Peyer's patch (tissue), 4 donors: ENCODE results near the gene VSTM2L. TPM values are rescaled to one million over a fixed set of nuclear protein-coding genes. Genes with fewer than 3 reads are reported as not detected.
"Not testable (repeated sequence)": the region's sequence is repeated elsewhere in the genome, so short reads cannot be mapped to it uniquely, and the experiment has no call there.

ENCODE experiments used
- DNase-seq, 3 donors: peaks; one replicate each; pipeline ENCODE4 v3.0.0-alpha.2; 2017 to 2019
- H3K27ac ChIP-seq, 4 donors: fragments of 200-600 bp; sonication (generic); one replicate each; pipeline ENCODE4 v1.5.1; 2016 to 2019
- H3K27me3 ChIP-seq, 2 donors: fragments of 200-600 bp; sonication (generic); one replicate each; pipeline ENCODE4 v1.5.1; 2019
- H3K36me3 ChIP-seq, 3 donors: fragments of 200-600 bp; sonication (generic); one replicate each; pipeline ENCODE4 v1.5.1; 2016 to 2019
- H3K4me1 ChIP-seq, 4 donors: fragments of 200-600 bp; sonication (generic); one replicate each; pipeline ENCODE4 v1.5.1; 2016 to 2019
- H3K4me3 ChIP-seq, 4 donors: fragments of 200-600 bp; sonication (generic); 1 replicate in 3 of 4; 2 replicates in 1 of 4; pipeline ENCODE4 v1.5.1; 2016 to 2019; ENCODE audit warnings: mild to moderate bottlenecking in 1 of 4
- H3K9me3 ChIP-seq, 4 donors: fragments of 200-600 bp; sonication (generic); one replicate each; pipeline ENCODE4 v1.5.1; 2016 to 2019; ENCODE audit warnings: mild to moderate bottlenecking in 1 of 4
- POLR2A ChIP-seq, 2 donors: fragments of 450-650 bp; IDR thresholded peaks; one replicate each; pipeline ENCODE4 v1.5.1; 2017; ENCODE audit warnings: antibody characterized with exemption in 2 of 2, mild to moderate bottlenecking in 2 of 2, moderate library complexity in 2 of 2
- total RNA-seq, 4 donors: library from RNA; depleted of rRNA; stranded (reverse); fragments of >200 nt; gene quantifications; one replicate each; pipeline ENCODE4 v1.1.0, GENCODE V29; 2016
- TF ChIP-seq, protein P1 (sequence below), 6 experiments: fragments of 450-650 bp in 4 of 6; fragments of 200-600 bp in 2 of 6; sonication (generic) in 1 of 6; IDR thresholded peaks; one replicate each; pipeline ENCODE4 v1.5.1; 2017 to 2019; ENCODE audit warnings: antibody characterized with exemption in 6 of 6, mild to moderate bottlenecking in 3 of 6, moderate library complexity in 1 of 6

VSTM2L gene
- total RNA-seq, 4 donors from 2014 or later = 0.57 to 3.7 (median 0.80) TPM; not detected in 1

DNA sequence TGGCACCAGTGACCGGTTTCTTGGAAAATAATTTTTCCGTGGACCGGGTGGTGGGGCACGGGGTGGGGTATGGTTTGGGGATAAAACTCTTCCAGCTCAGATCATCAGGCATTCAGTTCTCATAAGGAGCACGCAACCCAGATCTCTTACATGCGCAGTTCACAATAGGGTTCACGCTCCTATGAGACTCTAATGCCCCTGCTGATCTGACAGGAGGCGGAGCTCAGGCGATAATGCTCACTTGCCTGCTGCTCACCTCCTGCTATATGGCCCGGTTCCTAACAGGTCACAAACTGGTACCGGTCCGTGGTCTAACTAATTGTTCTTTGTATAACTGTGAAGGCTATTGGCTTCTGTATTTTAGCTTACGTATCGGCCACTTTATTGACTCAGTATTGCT lies 51.7 kb downstream of the VSTM2L start:
- Histone ChIP-seq H3K27ac (no peak overlapping the region), H3K36me3 (no peaks in the 10 kb centered on the region), H3K4me1 (no peaks in the 10 kb centered on the region), H3K27me3 (no peaks in the 10 kb centered on the region), H3K4me3 (no peak overlapping the region), H3K9me3 (no peaks in the 10 kb centered on the region)
- DNase-seq = no peak
- no peak for TF ChIP-seq POLR2A (IDR thresholded peaks at IDR 0.05)
- TF ChIP-seq, protein P1, sequence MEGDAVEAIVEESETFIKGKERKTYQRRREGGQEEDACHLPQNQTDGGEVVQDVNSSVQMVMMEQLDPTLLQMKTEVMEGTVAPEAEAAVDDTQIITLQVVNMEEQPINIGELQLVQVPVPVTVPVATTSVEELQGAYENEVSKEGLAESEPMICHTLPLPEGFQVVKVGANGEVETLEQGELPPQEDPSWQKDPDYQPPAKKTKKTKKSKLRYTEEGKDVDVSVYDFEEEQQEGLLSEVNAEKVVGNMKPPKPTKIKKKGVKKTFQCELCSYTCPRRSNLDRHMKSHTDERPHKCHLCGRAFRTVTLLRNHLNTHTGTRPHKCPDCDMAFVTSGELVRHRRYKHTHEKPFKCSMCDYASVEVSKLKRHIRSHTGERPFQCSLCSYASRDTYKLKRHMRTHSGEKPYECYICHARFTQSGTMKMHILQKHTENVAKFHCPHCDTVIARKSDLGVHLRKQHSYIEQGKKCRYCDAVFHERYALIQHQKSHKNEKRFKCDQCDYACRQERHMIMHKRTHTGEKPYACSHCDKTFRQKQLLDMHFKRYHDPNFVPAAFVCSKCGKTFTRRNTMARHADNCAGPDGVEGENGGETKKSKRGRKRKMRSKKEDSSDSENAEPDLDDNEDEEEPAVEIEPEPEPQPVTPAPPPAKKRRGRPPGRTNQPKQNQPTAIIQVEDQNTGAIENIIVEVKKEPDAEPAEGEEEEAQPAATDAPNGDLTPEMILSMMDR (IDR thresholded peaks at IDR 0.05) = no peak

DNA sequence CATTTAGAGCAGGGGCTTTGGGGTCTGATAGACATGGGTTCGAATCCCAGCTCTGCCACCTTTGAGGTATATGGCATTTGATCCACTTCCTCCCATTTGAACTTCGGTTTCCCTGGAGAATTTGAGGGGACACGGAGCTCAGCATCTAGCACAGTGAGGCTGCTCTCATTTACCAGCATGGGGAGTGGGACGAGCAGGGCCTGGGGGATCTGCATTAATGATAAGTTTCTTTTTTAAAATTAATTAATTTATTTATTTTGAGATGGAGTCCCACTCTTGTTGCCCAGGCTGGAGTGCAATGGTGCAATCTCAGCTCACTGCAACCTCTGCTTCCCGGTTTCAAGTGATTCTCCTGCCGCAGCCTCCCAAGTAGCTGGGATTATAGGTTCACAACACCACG lies 52.6 kb downstream of the VSTM2L start:
- H3K4me1 ChIP-seq = no peaks in the 10 kb centered on the region
- H3K9me3 ChIP-seq = peaks cover 0 to 2% (median 0%) of the 10 kb centered on the region in 4 donors
- H3K4me3 ChIP-seq = no peak overlapping the region
- no peaks in the 10 kb centered on the region for H3K36me3 ChIP-seq
- no peak for DNase-seq
- no peak overlapping the region for H3K27ac ChIP-seq
- no peaks in the 10 kb centered on the region for H3K27me3 ChIP-seq
- TF ChIP-seq, protein P1 (IDR thresholded peaks at IDR 0.05) = no peak
- no peak for TF ChIP-seq POLR2A (IDR thresholded peaks at IDR 0.05)

DNA sequence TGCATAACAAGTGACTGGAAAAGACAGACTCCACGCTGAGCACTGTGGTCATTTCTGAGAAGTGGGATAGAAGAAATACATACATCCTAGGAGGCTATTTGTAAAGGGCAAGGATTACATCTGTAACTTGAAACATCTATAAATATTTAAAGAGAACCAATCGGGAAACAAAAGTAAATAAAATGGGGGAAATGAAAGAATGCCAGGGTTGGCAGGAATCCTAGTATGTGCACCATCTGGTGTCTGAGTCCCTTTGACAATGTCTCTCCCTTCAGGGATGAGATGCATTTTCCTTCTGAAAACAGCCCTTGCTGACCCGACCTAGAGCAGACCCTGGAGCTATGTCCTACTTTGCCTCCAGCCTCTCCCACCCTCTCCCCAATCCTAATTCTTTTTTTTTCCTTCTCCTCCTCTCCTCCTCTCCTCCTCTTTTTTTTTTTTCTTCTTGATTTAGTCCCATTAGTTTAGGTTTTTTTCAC lies 53.2 kb downstream of the VSTM2L start:
- no peaks in the 10 kb centered on the region for H3K4me1 ChIP-seq
- DNase-seq = no peak
- H3K27ac ChIP-seq = no peak overlapping the region
- H3K9me3 ChIP-seq = peaks cover 0 to 2% (median 0%) of the 10 kb centered on the region in 4 donors
- no peak overlapping the region for H3K4me3 ChIP-seq
- H3K36me3 ChIP-seq = no peaks in the 10 kb centered on the region
- H3K27me3 ChIP-seq = no peaks in the 10 kb centered on the region
- TF ChIP-seq, protein P1 (IDR thresholded peaks at IDR 0.05) = no peak
- TF ChIP-seq POLR2A (IDR thresholded peaks at IDR 0.05) = no peak

DNA sequence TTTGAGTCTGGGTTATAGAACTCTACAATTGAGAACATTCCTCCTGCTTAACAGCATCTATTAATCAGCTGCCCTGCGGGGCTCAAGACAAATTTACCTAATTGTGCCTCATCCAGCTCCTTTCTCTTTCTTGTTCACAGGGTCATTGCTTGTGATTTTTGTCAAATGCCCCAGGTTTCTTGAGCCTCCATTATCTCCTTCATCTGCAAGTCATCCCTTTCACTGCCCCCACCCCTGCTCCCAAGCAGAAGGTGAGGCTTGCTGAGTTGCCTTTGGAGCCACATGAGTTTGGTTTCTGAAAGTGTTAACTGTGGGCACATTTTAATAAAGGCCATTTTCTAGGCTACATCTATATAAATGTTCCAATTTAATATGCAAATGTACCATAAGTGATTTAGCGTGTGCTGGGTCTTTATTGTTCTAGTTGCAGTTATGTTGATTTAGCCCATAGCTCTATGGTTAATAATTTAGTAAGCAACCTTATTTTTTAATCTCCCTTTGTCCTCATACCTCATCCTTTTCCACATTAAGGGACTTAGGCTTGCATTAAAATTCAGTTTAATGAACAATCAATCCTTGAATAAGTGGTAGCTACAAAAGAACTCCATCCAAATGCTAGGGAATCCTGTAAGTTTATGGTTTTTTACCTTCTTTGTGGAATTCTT lies 56.1 kb downstream of the VSTM2L start:
- Histone ChIP-seq H3K27me3 (no peaks in the 10 kb centered on the region), H3K9me3 (peaks cover 0 to 2% (median 0%) of the 10 kb centered on the region in 4 donors), H3K36me3 (no peaks in the 10 kb centered on the region), H3K27ac (no peak overlapping the region), H3K4me3 (no peak overlapping the region), H3K4me1 (no peaks in the 10 kb centered on the region)
- DNase-seq = no peak
- TF ChIP-seq, protein P1 (IDR thresholded peaks at IDR 0.05) = no peak
- TF ChIP-seq POLR2A (IDR thresholded peaks at IDR 0.05) = no peak

DNA sequence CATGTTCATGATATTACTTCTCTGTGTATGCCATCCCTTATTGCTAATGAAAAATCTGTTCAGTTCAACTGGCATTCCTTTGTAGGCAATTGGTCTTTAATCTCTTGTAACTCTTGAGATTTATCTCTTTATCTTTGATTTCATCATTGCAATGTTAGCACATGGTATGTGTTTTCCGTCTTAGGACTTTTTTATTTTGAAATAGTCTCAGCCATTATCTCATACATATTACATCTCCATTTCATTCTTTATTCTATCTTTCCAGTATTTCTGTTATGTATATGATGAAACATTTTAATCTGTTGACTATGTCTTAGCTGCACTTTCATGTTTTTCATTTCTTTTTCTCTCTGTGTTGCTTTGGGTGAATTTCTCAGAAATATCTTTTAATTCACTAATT lies 58.1 kb downstream of the VSTM2L start:
- no peak overlapping the region for H3K4me3 ChIP-seq
- no peak overlapping the region for H3K27ac ChIP-seq
- no peak for TF ChIP-seq POLR2A (IDR thresholded peaks at IDR 0.05)
- TF ChIP-seq, protein P1 (IDR thresholded peaks at IDR 0.05) = no peak
- DNase-seq = no peak
- H3K9me3 ChIP-seq = peaks cover 0 to 2% (median 0%) of the 10 kb centered on the region in 4 donors
- H3K4me1 ChIP-seq = no peaks in the 10 kb centered on the region
- H3K27me3 ChIP-seq = no peaks in the 10 kb centered on the region
- no peaks in the 10 kb centered on the region for H3K36me3 ChIP-seq

DNA sequence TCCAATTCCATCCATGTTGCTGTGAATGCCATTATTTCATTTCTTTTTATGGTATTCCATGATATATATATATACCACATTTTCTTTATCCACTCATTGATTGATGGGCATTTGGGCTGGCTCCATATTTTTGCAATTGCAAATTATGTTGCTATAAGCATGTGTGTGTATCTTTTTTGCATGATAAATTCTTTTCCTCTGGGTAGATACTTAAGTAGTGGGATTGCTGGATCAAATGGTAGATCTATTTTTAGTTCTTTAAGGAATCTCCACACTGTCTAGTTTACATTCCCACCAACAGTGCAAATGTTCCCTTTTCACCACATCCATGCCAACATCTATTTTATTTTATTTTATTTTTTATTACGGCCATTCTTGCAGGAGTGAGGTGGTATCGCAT lies 60.6 kb downstream of the VSTM2L start:
- H3K4me1 ChIP-seq, H3K27me3 ChIP-seq, H3K27ac ChIP-seq, H3K9me3 ChIP-seq, H3K36me3 ChIP-seq, H3K4me3 ChIP-seq, DNase-seq: not testable (repeated sequence)
